Measurements from ENCODE around the gene NME4.

The NME4 gene

DNA sequence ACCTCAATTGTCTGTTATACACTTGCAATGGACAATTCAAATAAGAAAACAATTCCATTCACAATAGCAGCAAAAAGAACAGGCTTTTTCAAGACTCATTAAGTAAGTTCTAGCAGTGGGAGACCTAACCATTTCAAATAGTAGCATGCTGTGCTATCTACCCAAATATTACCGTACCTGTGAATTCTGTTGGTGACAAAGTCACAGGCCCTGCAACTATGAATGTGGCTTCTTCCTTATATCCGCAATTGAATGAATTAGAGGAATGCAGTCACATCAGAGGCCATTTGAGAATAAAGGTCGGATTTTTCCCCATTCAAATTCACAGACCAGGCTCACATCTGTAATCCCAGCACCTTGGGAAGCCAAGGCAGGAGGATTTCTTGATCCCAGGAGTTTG is 800 bp upstream of the NME4 start:
- Histone ChIP-seq H3K36me3 (replicated peaks) (peaks cover 12% of the 10 kb centered on the region), H3K27me3 (replicated peaks) (no peaks in the 10 kb centered on the region), H3K27ac (no peak overlapping the region), H3K4me3 (ENCODE audit: low read depth, low read length) (peak overlapping the region; percentile 54)
- DNase-seq = no peak
- in situ Hi-C loops (cut with HindIII; ENCODE audit: low pct_ligation_motif_present, low sequenced_read_pairs) = no loop called here
- TF ChIP-seq, protein P1, sequence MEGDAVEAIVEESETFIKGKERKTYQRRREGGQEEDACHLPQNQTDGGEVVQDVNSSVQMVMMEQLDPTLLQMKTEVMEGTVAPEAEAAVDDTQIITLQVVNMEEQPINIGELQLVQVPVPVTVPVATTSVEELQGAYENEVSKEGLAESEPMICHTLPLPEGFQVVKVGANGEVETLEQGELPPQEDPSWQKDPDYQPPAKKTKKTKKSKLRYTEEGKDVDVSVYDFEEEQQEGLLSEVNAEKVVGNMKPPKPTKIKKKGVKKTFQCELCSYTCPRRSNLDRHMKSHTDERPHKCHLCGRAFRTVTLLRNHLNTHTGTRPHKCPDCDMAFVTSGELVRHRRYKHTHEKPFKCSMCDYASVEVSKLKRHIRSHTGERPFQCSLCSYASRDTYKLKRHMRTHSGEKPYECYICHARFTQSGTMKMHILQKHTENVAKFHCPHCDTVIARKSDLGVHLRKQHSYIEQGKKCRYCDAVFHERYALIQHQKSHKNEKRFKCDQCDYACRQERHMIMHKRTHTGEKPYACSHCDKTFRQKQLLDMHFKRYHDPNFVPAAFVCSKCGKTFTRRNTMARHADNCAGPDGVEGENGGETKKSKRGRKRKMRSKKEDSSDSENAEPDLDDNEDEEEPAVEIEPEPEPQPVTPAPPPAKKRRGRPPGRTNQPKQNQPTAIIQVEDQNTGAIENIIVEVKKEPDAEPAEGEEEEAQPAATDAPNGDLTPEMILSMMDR (IDR thresholded peaks at IDR 0.05; ENCODE audit: low read depth, low read length, missing control alignments) = no peak

DNA sequence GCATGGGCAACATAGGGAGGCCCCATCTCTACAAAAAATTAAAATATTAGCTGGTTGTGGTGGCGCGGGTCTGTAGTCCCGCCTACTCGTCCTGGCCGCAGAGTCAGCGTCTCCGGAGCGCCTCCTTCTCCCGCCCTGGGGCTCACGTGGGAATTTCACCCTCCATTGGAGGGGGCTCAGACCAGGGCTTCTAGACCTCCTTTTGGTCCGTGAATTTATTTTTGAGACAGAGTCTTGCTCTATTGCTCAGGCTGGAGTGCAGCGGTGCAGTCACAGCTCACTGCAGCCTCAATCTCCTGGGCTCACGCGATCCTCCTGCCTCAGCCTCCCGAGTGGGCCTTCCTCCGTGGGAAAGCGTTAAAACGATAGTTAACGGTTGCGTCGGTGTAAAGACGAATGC is 394 bp upstream of the NME4 start:
- in situ Hi-C loops (cut with HindIII; ENCODE audit: low pct_ligation_motif_present, low sequenced_read_pairs) = no loop called here
- TF ChIP-seq, protein P1 (IDR thresholded peaks at IDR 0.05; ENCODE audit: low read depth, low read length, missing control alignments) = no peak
- H3K27ac ChIP-seq = no peak overlapping the region
- DNase-seq = peak; percentile 33
- peaks cover 12% of the 10 kb centered on the region for H3K36me3 ChIP-seq (replicated peaks)
- H3K27me3 ChIP-seq (replicated peaks) = no peaks in the 10 kb centered on the region
- peak overlapping the region; percentile 54 for H3K4me3 ChIP-seq (ENCODE audit: low read depth, low read length)

DNA sequence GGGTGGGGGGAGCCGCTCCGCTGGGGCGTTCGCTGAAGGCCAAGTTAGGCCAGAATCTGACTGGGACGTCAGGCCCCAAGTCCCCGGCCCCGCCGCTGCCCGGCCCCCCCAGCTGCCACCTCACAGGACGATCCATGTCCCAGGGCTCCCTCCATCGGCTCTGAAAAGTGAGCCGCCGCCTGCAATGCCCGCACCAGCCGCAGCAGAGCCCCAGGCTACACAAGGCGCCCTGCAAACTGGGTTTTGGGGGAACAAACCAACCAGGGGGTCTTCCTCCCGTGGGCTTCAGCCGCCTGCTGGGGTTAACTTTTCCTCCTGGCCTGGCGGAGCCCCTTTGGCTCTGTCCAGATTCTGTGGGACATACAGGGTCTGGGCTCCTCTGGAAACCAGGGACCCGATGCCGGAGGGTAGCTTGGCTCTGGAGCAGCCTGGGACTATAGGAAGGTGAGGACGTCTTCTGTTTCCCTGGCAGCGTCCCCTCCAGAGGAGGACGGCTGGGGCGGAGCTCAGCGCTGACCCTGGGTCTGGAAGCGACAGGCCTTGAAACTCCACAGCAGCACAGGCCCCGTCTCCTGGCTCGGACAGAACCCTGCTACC is 835 bp downstream of the NME4 start:
- DNase-seq = peak; percentile 50
- Histone ChIP-seq H3K27me3 (replicated peaks) (no peaks in the 10 kb centered on the region), H3K27ac (no peak overlapping the region), H3K36me3 (replicated peaks) (peaks cover 12% of the 10 kb centered on the region), H3K4me3 (ENCODE audit: low read depth, low read length) (peak overlapping the region; percentile 12)
- in situ Hi-C loops (cut with HindIII; ENCODE audit: low pct_ligation_motif_present, low sequenced_read_pairs) = no loop called here
- TF ChIP-seq, protein P1 (IDR thresholded peaks at IDR 0.05; ENCODE audit: low read depth, low read length, missing control alignments) = peak; percentile 65

DNA sequence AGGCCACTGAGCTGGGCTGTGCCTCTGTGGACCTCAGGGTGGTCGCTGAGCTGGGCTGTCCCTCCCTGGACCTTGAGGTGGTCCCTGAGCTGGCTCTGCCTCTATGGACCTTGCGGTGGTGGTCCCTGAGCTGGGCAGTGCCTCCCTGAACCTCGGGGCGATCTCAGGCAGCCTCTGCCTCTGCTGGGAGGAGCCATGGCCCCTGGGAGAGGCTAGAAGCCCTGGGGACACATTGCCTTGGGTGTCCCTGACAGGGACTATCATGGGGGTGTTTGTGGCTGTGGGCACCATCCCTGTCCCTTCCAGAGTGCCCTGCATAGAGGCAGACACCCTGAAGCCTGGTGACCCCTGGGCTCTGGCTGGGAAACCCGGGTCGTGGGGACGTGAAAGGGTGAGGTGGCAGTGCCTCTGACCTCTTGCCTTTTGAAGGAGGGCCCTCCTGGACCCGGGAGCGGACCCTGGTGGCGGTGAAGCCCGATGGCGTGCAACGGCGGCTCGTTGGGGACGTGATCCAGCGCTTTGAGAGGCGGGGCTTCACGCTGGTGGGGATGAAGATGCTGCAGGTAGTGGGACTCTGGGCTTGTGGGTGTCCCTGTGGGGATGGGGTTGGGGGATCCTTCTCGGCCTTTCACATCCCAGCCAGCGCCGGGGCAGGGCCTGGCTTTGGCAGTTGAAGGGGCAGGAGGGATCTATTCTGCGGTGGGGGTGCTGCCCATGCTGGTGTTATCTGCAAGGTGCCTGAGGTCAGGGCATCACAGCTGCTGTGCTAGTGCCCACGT is 1.8 kb downstream of the NME4 start:
- no peaks in the 10 kb centered on the region for H3K27me3 ChIP-seq (replicated peaks)
- no peak for DNase-seq
- peaks cover 12% of the 10 kb centered on the region for H3K36me3 ChIP-seq (replicated peaks)
- in situ Hi-C loops (cut with HindIII; ENCODE audit: low pct_ligation_motif_present, low sequenced_read_pairs) = no loop called here
- no peak overlapping the region for H3K4me3 ChIP-seq (ENCODE audit: low read depth, low read length)
- H3K27ac ChIP-seq = no peak overlapping the region
- TF ChIP-seq, protein P1 (IDR thresholded peaks at IDR 0.05; ENCODE audit: low read depth, low read length, missing control alignments) = no peak

DNA sequence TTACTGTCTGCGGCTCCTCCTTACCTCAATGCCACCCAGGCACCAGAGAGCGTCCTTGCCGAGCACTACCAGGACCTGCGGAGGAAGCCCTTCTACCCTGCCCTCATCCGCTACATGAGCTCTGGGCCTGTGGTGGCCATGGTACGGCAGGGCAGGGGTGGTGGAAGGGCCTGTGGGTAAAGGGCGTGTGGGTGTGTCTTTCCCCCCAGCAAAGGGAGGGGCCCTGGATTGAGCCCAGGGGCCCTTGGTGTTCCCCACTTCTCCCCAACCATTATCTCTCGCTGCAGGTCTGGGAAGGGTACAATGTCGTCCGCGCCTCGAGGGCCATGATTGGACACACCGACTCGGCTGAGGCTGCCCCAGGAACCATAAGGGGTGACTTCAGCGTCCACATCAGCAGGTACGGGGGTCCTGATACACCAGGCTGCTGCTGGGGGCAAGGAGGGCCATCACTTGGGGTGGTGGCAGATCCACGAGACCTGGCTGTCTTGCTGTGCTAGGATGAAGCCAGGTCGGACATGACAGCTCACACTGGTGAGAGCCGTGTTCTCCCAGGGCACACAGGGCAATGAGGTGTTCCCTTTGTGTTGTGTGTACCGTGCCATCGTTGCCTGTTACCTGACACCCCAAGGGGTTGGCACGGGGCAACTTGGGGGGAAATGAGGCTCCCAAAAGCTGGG is 2.5 kb downstream of the NME4 start:
- Histone ChIP-seq H3K27me3 (replicated peaks) (no peaks in the 10 kb centered on the region), H3K4me3 (ENCODE audit: low read depth, low read length) (no peak overlapping the region), H3K27ac (no peak overlapping the region), H3K36me3 (replicated peaks) (peaks cover 12% of the 10 kb centered on the region)
- DNase-seq = no peak
- TF ChIP-seq, protein P1 (IDR thresholded peaks at IDR 0.05; ENCODE audit: low read depth, low read length, missing control alignments) = no peak
- in situ Hi-C loops (cut with HindIII; ENCODE audit: low pct_ligation_motif_present, low sequenced_read_pairs) = no loop called here

All from brain microvascular endothelial cell (primary cell).